ENCODE data around the gene TDRD15. TPM values are rescaled to one million over a fixed set of nuclear protein-coding genes. Genes with fewer than 3 reads are reported as not detected.

TDRD15 gene
- polyA plus RNA-seq, 1 of the 3 experiments (the other 2 are of a cell fraction): not detected

GRCh38 chr2:21181957-21182356 is 58.2 kb downstream of the TDRD15 start:
- Histone ChIP-seq H4K20me1 (ENCODE audit: insufficient read depth) (no peaks in the 10 kb centered on the region), H3F3A (replicated peaks; ENCODE audit: insufficient read depth) (no peaks in the 10 kb centered on the region), H3K9me3 (no peaks in the 10 kb centered on the region), H2AFZ (ENCODE audit: low read depth) (no peak overlapping the region), H3K79me2 (ENCODE audit: insufficient read depth) (no peaks in the 10 kb centered on the region), H3K4me3 (ENCODE audit: low read depth in 2 of 2, low read length in 1 of 2) (no peak overlapping the region), H3K4me1 (ENCODE audit: control insufficient read depth in 1 of 2, insufficient read depth in 2 of 2, low read depth in 1 of 2, low read length in 1 of 2) (no peaks in the 10 kb centered on the region), H3K4me2 (no peak overlapping the region), H3K9ac (no peak overlapping the region), H3K27ac (ENCODE audit: low read depth in 2 of 2, low read length in 1 of 2) (no peak overlapping the region), H3K9me2 (no peaks in the 10 kb centered on the region), H3K27me3 (ENCODE audit: insufficient read depth) (no peaks in the 10 kb centered on the region), H3K36me3 (replicated peaks in 1 of 2; ENCODE audit: control insufficient read depth in 1 of 2, insufficient read depth in 2 of 2, low read length in 1 of 2) (no peaks in the 10 kb centered on the region)
- CTCF ChIA-PET: interaction anchor here (1.6 to 2.4 kb wide), 2 partner anchors 12 to 135 kb away, joined by 6 to 13 read pairs; no protein-coding TSS in a partner anchor
- POLR2A ChIA-PET: no interaction called here
- DNase-seq: no peak
- WGBS (ENCODE audit: low lambda C conversion rate): 32% methylated on average over 5 of the region's 5 CpGs
- TF ChIP-seq ZBTB33 (IDR thresholded peaks at IDR 0.05; ENCODE audit: borderline replicate concordance, low read depth): no peak
- no peak for TF ChIP-seq TCF12 (IDR thresholded peaks at IDR 0.05)
- TF ChIP-seq, protein P1, sequence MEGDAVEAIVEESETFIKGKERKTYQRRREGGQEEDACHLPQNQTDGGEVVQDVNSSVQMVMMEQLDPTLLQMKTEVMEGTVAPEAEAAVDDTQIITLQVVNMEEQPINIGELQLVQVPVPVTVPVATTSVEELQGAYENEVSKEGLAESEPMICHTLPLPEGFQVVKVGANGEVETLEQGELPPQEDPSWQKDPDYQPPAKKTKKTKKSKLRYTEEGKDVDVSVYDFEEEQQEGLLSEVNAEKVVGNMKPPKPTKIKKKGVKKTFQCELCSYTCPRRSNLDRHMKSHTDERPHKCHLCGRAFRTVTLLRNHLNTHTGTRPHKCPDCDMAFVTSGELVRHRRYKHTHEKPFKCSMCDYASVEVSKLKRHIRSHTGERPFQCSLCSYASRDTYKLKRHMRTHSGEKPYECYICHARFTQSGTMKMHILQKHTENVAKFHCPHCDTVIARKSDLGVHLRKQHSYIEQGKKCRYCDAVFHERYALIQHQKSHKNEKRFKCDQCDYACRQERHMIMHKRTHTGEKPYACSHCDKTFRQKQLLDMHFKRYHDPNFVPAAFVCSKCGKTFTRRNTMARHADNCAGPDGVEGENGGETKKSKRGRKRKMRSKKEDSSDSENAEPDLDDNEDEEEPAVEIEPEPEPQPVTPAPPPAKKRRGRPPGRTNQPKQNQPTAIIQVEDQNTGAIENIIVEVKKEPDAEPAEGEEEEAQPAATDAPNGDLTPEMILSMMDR (IDR thresholded peaks at IDR 0.05): no peak
- no peak for TF ChIP-seq EP300 (IDR thresholded peaks at IDR 0.05; ENCODE audit: borderline replicate concordance in 1 of 2, low read depth in 1 of 2, low read length in 1 of 2)
- no peak for TF ChIP-seq JUND (IDR thresholded peaks at IDR 0.05)
- no peak for TF ChIP-seq RCOR1 (IDR thresholded peaks at IDR 0.05; ENCODE audit: low read length)
- no peak for TF ChIP-seq MEF2A (IDR thresholded peaks at IDR 0.05; ENCODE audit: borderline replicate concordance, low read depth)
- TF ChIP-seq NFIC (IDR thresholded peaks at IDR 0.05; ENCODE audit: borderline replicate concordance): no peak
- TF ChIP-seq ELF1 (IDR thresholded peaks at IDR 0.05): no peak
- TF ChIP-seq FOSL2 (IDR thresholded peaks at IDR 0.05; ENCODE audit: borderline replicate concordance, low read depth): no peak
- no peak for TF ChIP-seq MXI1 (IDR thresholded peaks at IDR 0.05; ENCODE audit: low read depth, low read length)
- TF ChIP-seq RXRA (IDR thresholded peaks at IDR 0.05; ENCODE audit: borderline replicate concordance, low read depth): no peak

DNA sequence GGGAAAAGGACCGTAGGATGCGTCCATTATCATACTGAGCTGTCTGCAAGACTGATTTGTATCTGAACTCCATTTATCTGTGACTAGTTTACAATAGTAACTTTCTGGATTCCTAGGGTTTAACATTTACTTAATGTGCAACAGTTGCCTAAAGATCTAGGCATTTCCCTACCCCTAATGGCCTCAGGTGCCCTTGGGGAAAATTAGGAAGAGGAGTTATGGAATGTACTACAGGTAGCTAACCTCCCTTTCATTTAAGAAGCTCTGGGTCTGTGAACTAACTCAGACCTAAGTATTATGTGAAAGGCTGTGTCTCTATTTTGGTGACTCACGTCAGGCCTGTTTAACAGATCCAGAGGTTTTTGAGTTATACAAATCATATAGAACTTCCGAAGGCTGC is 59.5 kb downstream of the TDRD15 start:
- no peaks in the 10 kb centered on the region for H3K9me2 ChIP-seq
- no peaks in the 10 kb centered on the region for H3K79me2 ChIP-seq (ENCODE audit: insufficient read depth)
- H3K36me3 ChIP-seq (replicated peaks in 1 of 2; ENCODE audit: control insufficient read depth in 1 of 2, insufficient read depth in 2 of 2, low read length in 1 of 2): no peaks in the 10 kb centered on the region
- no peaks in the 10 kb centered on the region for H4K20me1 ChIP-seq (ENCODE audit: insufficient read depth)
- ChIA-PET POLR2A (no interaction called here), CTCF (interaction anchor here (0.8 to 2.4 kb wide), 5 partner anchors 10 to 140 kb away, joined by 3 to 13 read pairs (median 3); partner anchors contain the start of gene APOB)
- H3K27ac ChIP-seq (ENCODE audit: low read depth in 2 of 2, low read length in 1 of 2): no peak overlapping the region
- 28% methylated on average over 4 of the region's 4 CpGs for WGBS (ENCODE audit: low lambda C conversion rate)
- H3K9me3 ChIP-seq: no peaks in the 10 kb centered on the region
- H3K4me2 ChIP-seq: no peak overlapping the region
- H3F3A ChIP-seq (replicated peaks; ENCODE audit: insufficient read depth): no peaks in the 10 kb centered on the region
- no peaks in the 10 kb centered on the region for H3K27me3 ChIP-seq (ENCODE audit: insufficient read depth)
- no peaks in the 10 kb centered on the region for H3K4me1 ChIP-seq (ENCODE audit: control insufficient read depth in 1 of 2, insufficient read depth in 2 of 2, low read depth in 1 of 2, low read length in 1 of 2)
- H3K9ac ChIP-seq: no peak overlapping the region
- no peak overlapping the region for H2AFZ ChIP-seq (ENCODE audit: low read depth)
- no peak for DNase-seq
- TF ChIP-seq ZBTB33 (IDR thresholded peaks at IDR 0.05; ENCODE audit: borderline replicate concordance, low read depth): no peak
- no peak for TF ChIP-seq YY1 (IDR thresholded peaks at IDR 0.05; ENCODE audit: low read depth)
- no peak for TF ChIP-seq IRF3 (IDR thresholded peaks at IDR 0.05; ENCODE audit: low read depth, low read length)
- TF ChIP-seq RXRA (IDR thresholded peaks at IDR 0.05; ENCODE audit: borderline replicate concordance, low read depth): no peak
- no peak for TF ChIP-seq MEF2A (IDR thresholded peaks at IDR 0.05; ENCODE audit: borderline replicate concordance, low read depth)
- TF ChIP-seq ELF1 (IDR thresholded peaks at IDR 0.05): no peak
- TF ChIP-seq TAF1 (IDR thresholded peaks at IDR 0.05; ENCODE audit: borderline replicate concordance, low read depth, low read length): no peak
- no peak for TF ChIP-seq USF2 (IDR thresholded peaks at IDR 0.05; ENCODE audit: borderline replicate concordance, low read depth, low read length)
- no peak for TF ChIP-seq FOSL2 (IDR thresholded peaks at IDR 0.05; ENCODE audit: borderline replicate concordance, low read depth)
- no peak for TF ChIP-seq TCF12 (IDR thresholded peaks at IDR 0.05)
- no peak overlapping the region for H3K4me3 ChIP-seq (ENCODE audit: low read depth in 2 of 2, low read length in 1 of 2)

Data from SK-N-SH (cell line).